ENCODE measurements around the gene MNAT1. TPM values are rescaled to one million over a fixed set of nuclear protein-coding genes. Genes with fewer than 3 reads are reported as not detected.

The MNAT1 gene
- total RNA-seq, 1 experiment from 2014 or later = 95.7 TPM

DNA sequence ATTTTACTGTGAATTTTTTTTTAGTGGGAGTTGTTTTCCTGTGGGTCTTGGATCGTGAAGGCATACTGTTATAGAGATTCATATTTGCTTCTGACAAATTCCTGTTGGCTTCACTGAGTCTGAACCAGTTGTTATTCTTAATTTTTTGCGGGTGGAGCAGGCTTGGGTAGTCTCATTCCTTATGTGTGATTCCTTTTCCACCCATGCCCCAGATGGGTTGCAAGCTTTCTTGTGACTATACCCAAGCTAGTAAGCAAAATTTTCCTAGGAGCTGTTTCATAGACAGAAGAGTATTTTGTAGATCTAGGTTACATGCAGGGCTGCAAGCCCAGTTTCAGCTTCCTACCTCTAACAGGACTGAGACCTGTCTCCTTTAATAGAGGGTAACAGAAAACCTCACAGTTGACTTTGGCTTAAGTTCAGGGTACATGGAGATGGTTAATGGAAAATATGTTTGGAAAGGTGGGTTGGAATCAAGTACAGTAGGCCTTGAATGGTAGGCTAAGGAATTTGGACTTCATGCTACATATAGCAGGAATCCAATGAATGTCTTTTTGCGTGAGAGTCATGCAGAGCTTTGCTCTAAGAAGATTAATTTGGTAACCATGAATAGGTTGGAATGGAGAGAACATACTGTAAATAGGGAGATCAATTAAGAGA lies 217.3 kb downstream of the MNAT1 start:
- Histone ChIP-seq H3K4me3 (ENCODE audit: low read length) (no peak overlapping the region), H3K9ac (ENCODE audit: low read length) (no peak overlapping the region), H4K20me1 (ENCODE audit: low read length) (no peaks in the 10 kb centered on the region), H3K79me2 (ENCODE audit: low read length) (no peaks in the 10 kb centered on the region), H3K4me2 (ENCODE audit: low read length) (no peak overlapping the region), H2AFZ (ENCODE audit: low read length) (no peak overlapping the region), H3K4me1 (ENCODE audit: insufficient read depth, low read length) (no peaks in the 10 kb centered on the region), H3K27me3 (ENCODE audit: low read length) (no peaks in the 10 kb centered on the region), H3K9me3 (ENCODE audit: low read length) (peaks cover 13% of the 10 kb centered on the region), H3K9me2 (replicated peaks; ENCODE audit: low read length) (no peaks in the 10 kb centered on the region), H3F3A (ENCODE audit: low read length, unreplicated experiment) (no peaks in the 10 kb centered on the region), H3K27ac (ENCODE audit: low read length) (no peak overlapping the region), H3K36me3 (ENCODE audit: low read depth, low read length) (peaks cover 15% of the 10 kb centered on the region; the same call in 1 of the 2 replicates)
- BruUV-seq (replicated peaks) = no TSS peak
- CTCF ChIA-PET = no interaction called here
- ATAC-seq = no peak
- TF ChIP-seq EZH2phosphoT487 (IDR thresholded peaks at IDR 0.05; ENCODE audit: borderline replicate concordance, low read length) (no peak), EZH2 (IDR thresholded peaks at IDR 0.05; ENCODE audit: low read length, unreplicated experiment) (no peak)
- TF ChIP-seq, protein P1, sequence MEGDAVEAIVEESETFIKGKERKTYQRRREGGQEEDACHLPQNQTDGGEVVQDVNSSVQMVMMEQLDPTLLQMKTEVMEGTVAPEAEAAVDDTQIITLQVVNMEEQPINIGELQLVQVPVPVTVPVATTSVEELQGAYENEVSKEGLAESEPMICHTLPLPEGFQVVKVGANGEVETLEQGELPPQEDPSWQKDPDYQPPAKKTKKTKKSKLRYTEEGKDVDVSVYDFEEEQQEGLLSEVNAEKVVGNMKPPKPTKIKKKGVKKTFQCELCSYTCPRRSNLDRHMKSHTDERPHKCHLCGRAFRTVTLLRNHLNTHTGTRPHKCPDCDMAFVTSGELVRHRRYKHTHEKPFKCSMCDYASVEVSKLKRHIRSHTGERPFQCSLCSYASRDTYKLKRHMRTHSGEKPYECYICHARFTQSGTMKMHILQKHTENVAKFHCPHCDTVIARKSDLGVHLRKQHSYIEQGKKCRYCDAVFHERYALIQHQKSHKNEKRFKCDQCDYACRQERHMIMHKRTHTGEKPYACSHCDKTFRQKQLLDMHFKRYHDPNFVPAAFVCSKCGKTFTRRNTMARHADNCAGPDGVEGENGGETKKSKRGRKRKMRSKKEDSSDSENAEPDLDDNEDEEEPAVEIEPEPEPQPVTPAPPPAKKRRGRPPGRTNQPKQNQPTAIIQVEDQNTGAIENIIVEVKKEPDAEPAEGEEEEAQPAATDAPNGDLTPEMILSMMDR (conservative IDR thresholded peaks at IDR 0.05; ENCODE audit: low read depth, low read length) = no peak
- no peak for DNase-seq
- intact Hi-C loops (cut with micrococcal nuclease) = no loop called here
- POLR2A ChIA-PET (ENCODE audit: unreplicated experiment) = interaction anchor here (0.7 kb wide), 1 partner anchor 1181 kb away, joined by 5 read pairs; no protein-coding TSS in a partner anchor

DNA sequence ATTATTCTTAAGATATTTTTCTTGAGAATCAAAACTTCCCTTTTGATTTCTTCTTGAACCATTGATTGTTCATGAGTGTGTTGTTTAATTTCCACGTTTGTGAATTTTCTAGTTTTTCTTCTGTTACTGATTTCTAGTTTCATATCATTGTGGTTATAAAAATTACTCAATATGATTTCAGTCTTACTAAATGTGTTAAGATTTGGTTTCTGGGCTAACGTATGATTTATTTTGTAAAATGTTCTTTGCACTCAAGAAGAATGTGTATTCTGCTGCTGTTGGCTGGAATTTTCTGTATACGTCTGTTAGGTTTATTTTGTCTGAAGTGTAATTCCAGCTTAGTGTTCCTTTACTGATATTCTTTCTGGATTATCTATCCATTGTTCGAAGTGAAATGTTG lies 221.6 kb downstream of the MNAT1 start:
- no peaks in the 10 kb centered on the region for H3K79me2 ChIP-seq (ENCODE audit: low read length)
- CTCF ChIA-PET = no interaction called here

DNA sequence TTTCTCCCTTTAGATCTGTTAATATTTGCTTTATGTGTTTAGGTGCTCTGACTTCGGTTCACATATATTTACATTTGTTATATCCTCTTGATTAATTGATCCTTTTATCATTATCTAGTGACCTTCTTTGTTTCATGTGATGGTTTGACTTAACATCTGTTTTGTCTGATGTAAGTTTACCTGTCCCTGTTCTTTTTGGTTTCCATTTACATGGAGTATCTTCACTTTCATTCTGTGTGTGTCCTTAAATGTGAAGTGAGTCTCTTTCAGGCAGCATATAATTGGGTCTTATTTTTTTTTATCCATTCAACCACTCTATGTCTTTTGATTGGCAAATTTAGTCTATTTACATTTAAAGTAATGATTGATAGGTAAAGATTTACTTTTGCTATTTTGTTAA lies 222.1 kb downstream of the MNAT1 start:
- no peak overlapping the region for H3K4me3 ChIP-seq (ENCODE audit: low read length)
- BruUV-seq (replicated peaks) = no TSS peak
- no peaks in the 10 kb centered on the region for H3K9me2 ChIP-seq (replicated peaks; ENCODE audit: low read length)
- no peaks in the 10 kb centered on the region for H4K20me1 ChIP-seq (ENCODE audit: low read length)
- ChIA-PET CTCF (no interaction called here), POLR2A (ENCODE audit: unreplicated experiment) (no interaction called here)
- intact Hi-C loops (cut with micrococcal nuclease) = no loop called here
- no peaks in the 10 kb centered on the region for H3K27me3 ChIP-seq (ENCODE audit: low read length)
- ATAC-seq = no peak
- peaks cover 22% of the 10 kb centered on the region for H3K9me3 ChIP-seq (ENCODE audit: low read length)
- no peak overlapping the region for H3K9ac ChIP-seq (ENCODE audit: low read length)
- no peak overlapping the region for H3K4me2 ChIP-seq (ENCODE audit: low read length)
- TF ChIP-seq, protein P1 (conservative IDR thresholded peaks at IDR 0.05; ENCODE audit: low read depth, low read length) = no peak
- no peak for TF ChIP-seq EZH2phosphoT487 (IDR thresholded peaks at IDR 0.05; ENCODE audit: borderline replicate concordance, low read length)
- TF ChIP-seq EZH2 (IDR thresholded peaks at IDR 0.05; ENCODE audit: low read length, unreplicated experiment) = no peak
- no peak overlapping the region for H2AFZ ChIP-seq (ENCODE audit: low read length)
- peaks cover 29% of the 10 kb centered on the region; the same call in 1 of the 2 replicates for H3K36me3 ChIP-seq (ENCODE audit: low read depth, low read length)
- no peak overlapping the region for H3K27ac ChIP-seq (ENCODE audit: low read length)
- H3F3A ChIP-seq (ENCODE audit: low read length, unreplicated experiment) = no peaks in the 10 kb centered on the region
- no peaks in the 10 kb centered on the region for H3K79me2 ChIP-seq (ENCODE audit: low read length)
- no peak for DNase-seq
- H3K4me1 ChIP-seq (ENCODE audit: insufficient read depth, low read length) = no peaks in the 10 kb centered on the region

More for the DNA sequence above, 221.6 kb downstream of the MNAT1 start:
- intact Hi-C loops (cut with micrococcal nuclease) = no loop called here
- no peak for ATAC-seq
- H3K9me2 ChIP-seq (replicated peaks; ENCODE audit: low read length) = no peaks in the 10 kb centered on the region
- no TSS peak for BruUV-seq (replicated peaks)
- H3K36me3 ChIP-seq (ENCODE audit: low read depth, low read length) = peaks cover 29% of the 10 kb centered on the region; the same call in 1 of the 2 replicates
- no peaks in the 10 kb centered on the region for H3F3A ChIP-seq (ENCODE audit: low read length, unreplicated experiment)
- no peak overlapping the region for H2AFZ ChIP-seq (ENCODE audit: low read length)
- H3K9me3 ChIP-seq (ENCODE audit: low read length) = peaks cover 22% of the 10 kb centered on the region
- no peak overlapping the region for H3K4me3 ChIP-seq (ENCODE audit: low read length)
- no peaks in the 10 kb centered on the region for H4K20me1 ChIP-seq (ENCODE audit: low read length)
- no peak overlapping the region for H3K27ac ChIP-seq (ENCODE audit: low read length)
- no peaks in the 10 kb centered on the region for H3K4me1 ChIP-seq (ENCODE audit: insufficient read depth, low read length)
- no peak overlapping the region for H3K9ac ChIP-seq (ENCODE audit: low read length)
- POLR2A ChIA-PET (ENCODE audit: unreplicated experiment) = no interaction called here
- H3K27me3 ChIP-seq (ENCODE audit: low read length) = no peaks in the 10 kb centered on the region
- no peak overlapping the region for H3K4me2 ChIP-seq (ENCODE audit: low read length)
- TF ChIP-seq EZH2 (IDR thresholded peaks at IDR 0.05; ENCODE audit: low read length, unreplicated experiment) (no peak), EZH2phosphoT487 (IDR thresholded peaks at IDR 0.05; ENCODE audit: borderline replicate concordance, low read length) (no peak)
- TF ChIP-seq, protein P1 (conservative IDR thresholded peaks at IDR 0.05; ENCODE audit: low read depth, low read length) = no peak
- no peak for DNase-seq

Measured in PC-3 (cell line).